ENCODE data around the gene CBX8. TPM values are rescaled to one million over a fixed set of nuclear protein-coding genes. Genes with fewer than 3 reads are reported as not detected.
A peak's percentile ranks its signal among the peaks of the same experiment; 100 is the strongest.

Gene CBX8
- total and polyA plus RNA-seq, 2 of the 13 experiments (the other 11 are each of a cell fraction or from before 2014, with no cell fraction given) = 0.34 to 12.6 TPM

DNA sequence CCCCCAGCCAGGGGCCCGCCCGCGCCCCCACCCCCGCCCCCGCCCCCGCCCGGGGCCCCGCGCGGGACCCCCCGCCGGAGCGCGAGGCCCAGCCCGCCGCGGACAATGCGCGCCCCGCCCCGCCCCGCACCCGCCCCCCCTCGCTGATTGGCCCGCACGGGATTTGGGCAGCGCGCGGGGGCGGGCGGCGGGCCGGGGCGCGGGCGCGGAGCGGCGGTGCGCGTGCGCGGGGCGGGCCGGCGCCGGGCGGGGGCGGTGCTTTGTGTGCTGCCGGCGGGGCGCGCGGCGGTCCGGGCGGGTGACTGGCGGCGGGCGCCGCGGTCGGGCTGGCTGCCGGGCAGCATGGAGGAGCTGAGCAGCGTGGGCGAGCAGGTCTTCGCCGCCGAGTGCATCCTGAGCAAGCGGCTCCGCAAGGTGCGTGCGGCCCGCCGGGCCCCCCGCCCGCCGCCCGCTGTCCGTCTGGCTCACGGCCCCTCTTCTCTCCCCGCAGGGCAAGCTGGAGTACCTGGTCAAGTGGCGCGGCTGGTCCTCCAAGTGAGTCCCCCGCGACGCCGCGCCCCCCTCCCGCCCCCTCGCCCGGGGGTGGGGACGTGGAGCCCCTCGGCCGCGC is 18.9 kb downstream of the CBX8 start, which contains the start of gene CBX2:
CBX2 (plus strand) TSS at position 255 of the 610 bp plus-strand sequence; CDS start at position 343, 88 bp downstream.
- CTCF ChIA-PET (ENCODE audit: low intra/inter-chr PET ratio, low total read pairs) = no interaction called here
- TF ChIP-seq YEATS4 (CRISPR knock-in tag; IDR thresholded peaks at IDR 0.05; ENCODE audit: borderline replicate concordance) (peak; percentile 23; the same call in 1 of the 2 replicates), LCORL (IDR thresholded peaks at IDR 0.05) (no peak), LCORL (CRISPR knock-in tag; IDR thresholded peaks at IDR 0.05) (no peak), ZNF547 (CRISPR knock-in tag; IDR thresholded peaks at IDR 0.05) (0 out of 2 replicates have a peak, but pooled peaks have one; percentile 14), HDAC1 (CRISPR knock-in tag; IDR thresholded peaks at IDR 0.05) (peak; percentile 4; the same call in 1 of the 2 replicates), MAZ (IDR thresholded peaks at IDR 0.05; ENCODE audit: borderline replicate concordance, low read depth, low read length) (no peak), MAZ (CRISPR knock-in tag; IDR thresholded peaks at IDR 0.05; ENCODE audit: low read depth) (0 out of 2 replicates have a peak, but pooled peaks have one; percentile 13), MXI1 (IDR thresholded peaks at IDR 0.05; ENCODE audit: borderline replicate concordance, low read depth, low read length) (0 out of 3 replicates have a peak, but pooled peaks have one; percentile 17), IRF2 (CRISPR knock-in tag; IDR thresholded peaks at IDR 0.05) (no peak), SIN3A (IDR thresholded peaks at IDR 0.05; ENCODE audit: borderline replicate concordance, low read depth, low read length) (0 out of 2 replicates have a peak, but pooled peaks have one; percentile 29), ZNF263 (CRISPR knock-in tag; IDR thresholded peaks at IDR 0.05) (0 out of 2 replicates have a peak, but pooled peaks have one; percentile 37), NFYC (CRISPR knock-in tag; IDR thresholded peaks at IDR 0.05) (peak; percentile 21; the same call in 1 of the 2 replicates), POLR2AphosphoS5 (IDR thresholded peaks at IDR 0.05; ENCODE audit: low read depth, low read length) (peak; percentile 40; the same call in 1 of the 2 replicates)
- TF ChIP-seq, protein P1, sequence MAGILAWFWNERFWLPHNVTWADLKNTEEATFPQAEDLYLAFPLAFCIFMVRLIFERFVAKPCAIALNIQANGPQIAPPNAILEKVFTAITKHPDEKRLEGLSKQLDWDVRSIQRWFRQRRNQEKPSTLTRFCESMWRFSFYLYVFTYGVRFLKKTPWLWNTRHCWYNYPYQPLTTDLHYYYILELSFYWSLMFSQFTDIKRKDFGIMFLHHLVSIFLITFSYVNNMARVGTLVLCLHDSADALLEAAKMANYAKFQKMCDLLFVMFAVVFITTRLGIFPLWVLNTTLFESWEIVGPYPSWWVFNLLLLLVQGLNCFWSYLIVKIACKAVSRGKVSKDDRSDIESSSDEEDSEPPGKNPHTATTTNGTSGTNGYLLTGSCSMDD (CRISPR knock-in tag; IDR thresholded peaks at IDR 0.05) = 0 out of 2 replicates have a peak, but pooled peaks have one; percentile 34
- TF ChIP-seq, protein P2, sequence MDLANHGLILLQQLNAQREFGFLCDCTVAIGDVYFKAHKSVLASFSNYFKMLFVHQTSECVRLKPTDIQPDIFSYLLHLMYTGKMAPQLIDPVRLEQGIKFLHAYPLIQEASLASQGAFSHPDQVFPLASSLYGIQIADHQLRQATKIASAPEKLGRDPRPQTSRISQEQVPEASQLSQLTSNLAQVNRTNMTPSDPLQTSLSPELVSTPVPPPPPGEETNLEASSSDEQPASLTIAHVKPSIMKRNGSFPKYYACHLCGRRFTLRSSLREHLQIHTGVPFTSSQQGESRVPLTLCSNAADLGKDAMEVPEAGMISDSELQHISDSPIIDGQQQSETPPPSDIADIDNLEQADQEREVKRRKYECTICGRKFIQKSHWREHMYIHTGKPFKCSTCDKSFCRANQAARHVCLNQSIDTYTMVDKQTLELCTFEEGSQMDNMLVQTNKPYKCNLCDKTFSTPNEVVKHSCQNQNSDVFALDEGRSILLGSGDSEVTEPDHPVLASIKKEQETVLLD (CRISPR knock-in tag; IDR thresholded peaks at IDR 0.05; ENCODE audit: low read depth) = 0 out of 2 replicates have a peak, but pooled peaks have one; percentile 37
- TF ChIP-seq, protein P3, sequence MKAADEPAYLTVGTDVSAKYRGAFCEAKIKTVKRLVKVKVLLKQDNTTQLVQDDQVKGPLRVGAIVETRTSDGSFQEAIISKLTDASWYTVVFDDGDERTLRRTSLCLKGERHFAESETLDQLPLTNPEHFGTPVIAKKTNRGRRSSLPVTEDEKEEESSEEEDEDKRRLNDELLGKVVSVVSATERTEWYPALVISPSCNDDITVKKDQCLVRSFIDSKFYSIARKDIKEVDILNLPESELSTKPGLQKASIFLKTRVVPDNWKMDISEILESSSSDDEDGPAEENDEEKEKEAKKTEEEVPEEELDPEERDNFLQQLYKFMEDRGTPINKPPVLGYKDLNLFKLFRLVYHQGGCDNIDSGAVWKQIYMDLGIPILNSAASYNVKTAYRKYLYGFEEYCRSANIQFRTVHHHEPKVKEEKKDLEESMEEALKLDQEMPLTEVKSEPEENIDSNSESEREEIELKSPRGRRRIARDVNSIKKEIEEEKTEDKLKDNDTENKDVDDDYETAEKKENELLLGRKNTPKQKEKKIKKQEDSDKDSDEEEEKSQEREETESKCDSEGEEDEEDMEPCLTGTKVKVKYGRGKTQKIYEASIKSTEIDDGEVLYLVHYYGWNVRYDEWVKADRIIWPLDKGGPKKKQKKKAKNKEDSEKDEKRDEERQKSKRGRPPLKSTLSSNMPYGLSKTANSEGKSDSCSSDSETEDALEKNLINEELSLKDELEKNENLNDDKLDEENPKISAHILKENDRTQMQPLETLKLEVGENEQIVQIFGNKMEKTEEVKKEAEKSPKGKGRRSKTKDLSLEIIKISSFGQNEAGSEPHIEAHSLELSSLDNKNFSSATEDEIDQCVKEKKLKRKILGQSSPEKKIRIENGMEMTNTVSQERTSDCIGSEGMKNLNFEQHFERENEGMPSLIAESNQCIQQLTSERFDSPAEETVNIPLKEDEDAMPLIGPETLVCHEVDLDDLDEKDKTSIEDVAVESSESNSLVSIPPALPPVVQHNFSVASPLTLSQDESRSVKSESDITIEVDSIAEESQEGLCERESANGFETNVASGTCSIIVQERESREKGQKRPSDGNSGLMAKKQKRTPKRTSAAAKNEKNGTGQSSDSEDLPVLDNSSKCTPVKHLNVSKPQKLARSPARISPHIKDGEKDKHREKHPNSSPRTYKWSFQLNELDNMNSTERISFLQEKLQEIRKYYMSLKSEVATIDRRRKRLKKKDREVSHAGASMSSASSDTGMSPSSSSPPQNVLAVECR (CRISPR knock-in tag; IDR thresholded peaks at IDR 0.05; ENCODE audit: borderline replicate concordance) = peak; percentile 62; the same call in 1 of the 2 replicates

More for the DNA sequence above, 18.9 kb downstream of the CBX8 start, which contains the start of gene CBX2:
- peak; percentile 43 for DNase-seq (ENCODE audit: low spot score)
- intact Hi-C loops (cut with micrococcal nuclease; ENCODE audit: unreplicated experiment) (loop anchor here (5.0 kb wide), 1 partner anchor 36 kb away; no protein-coding TSS in a partner anchor), in situ Hi-C loops (cut with HindIII; ENCODE audit: extremely low pct_ligation_motif_present, low pct_unique_long_range_greater_than_20kb) (no loop called here)
- no peak within 1 kb of the TSS for H2AFZ ChIP-seq (ENCODE audit: low read length)
- peak; percentile 60 for ATAC-seq
- H3K36me3 ChIP-seq (replicated peaks in 1 of 2; ENCODE audit: control insufficient read depth in 1 of 2, insufficient read depth in 2 of 2, low read length in 2 of 2) = peaks cover 15 to 32% of the 10 kb centered on the region in 2 experiments
- H3K4me1 ChIP-seq (ENCODE audit: insufficient read depth, low read length) = peaks cover 78% of the 10 kb centered on the region
- 0% methylated on average over 2 of the region's 96 CpGs for WGBS (ENCODE audit: low lambda C conversion rate)
- POLR2A ChIA-PET = interaction anchor here (0.6 to 1.4 kb wide), 6 partner anchors 9 to 214 kb away, joined by 3 to 10 read pairs (median 4); partner anchors contain the start of gene CBX8
- peak within 1 kb of the TSS; percentile 79 for H3K9ac ChIP-seq (ENCODE audit: insufficient read depth, low read depth, low read length)
- H3K4me3 ChIP-seq (replicated peaks in 1 of 3; ENCODE audit: insufficient read depth in 1 of 3, low read depth in 2 of 3, low read length in 3 of 3) = peak within 1 kb of the TSS; percentile 76 to 86 (median 84)
- peak within 1 kb of the TSS; percentile 69 for H3K27ac ChIP-seq (ENCODE audit: extremely low read length, insufficient read depth, low read length)
- H3K9me3 ChIP-seq (ENCODE audit: low read length) = no peaks in the 10 kb centered on the region
- H3K4me2 ChIP-seq (ENCODE audit: low read depth, low read length) = peak within 1 kb of the TSS; percentile 92
- no TSS peak for BruUV-seq (replicated peaks)
- H3K79me2 ChIP-seq (ENCODE audit: insufficient read depth, low read length) = peaks cover 16% of the 10 kb centered on the region
- FAIRE-seq = no peak
- H3K27me3 ChIP-seq (ENCODE audit: control insufficient read depth in 1 of 2, insufficient read depth in 2 of 2, low read length in 2 of 2) = peaks cover 0 to 7% of the 10 kb centered on the region in 2 experiments; a peak in 2 of 5 replicates
- peaks cover 14% of the 10 kb centered on the region; the same call in 1 of the 2 replicates for H4K20me1 ChIP-seq (ENCODE audit: insufficient read depth, low read length)

Data from HepG2 (cell line).